ENCODE results near the gene DNAJC4.

DNA sequence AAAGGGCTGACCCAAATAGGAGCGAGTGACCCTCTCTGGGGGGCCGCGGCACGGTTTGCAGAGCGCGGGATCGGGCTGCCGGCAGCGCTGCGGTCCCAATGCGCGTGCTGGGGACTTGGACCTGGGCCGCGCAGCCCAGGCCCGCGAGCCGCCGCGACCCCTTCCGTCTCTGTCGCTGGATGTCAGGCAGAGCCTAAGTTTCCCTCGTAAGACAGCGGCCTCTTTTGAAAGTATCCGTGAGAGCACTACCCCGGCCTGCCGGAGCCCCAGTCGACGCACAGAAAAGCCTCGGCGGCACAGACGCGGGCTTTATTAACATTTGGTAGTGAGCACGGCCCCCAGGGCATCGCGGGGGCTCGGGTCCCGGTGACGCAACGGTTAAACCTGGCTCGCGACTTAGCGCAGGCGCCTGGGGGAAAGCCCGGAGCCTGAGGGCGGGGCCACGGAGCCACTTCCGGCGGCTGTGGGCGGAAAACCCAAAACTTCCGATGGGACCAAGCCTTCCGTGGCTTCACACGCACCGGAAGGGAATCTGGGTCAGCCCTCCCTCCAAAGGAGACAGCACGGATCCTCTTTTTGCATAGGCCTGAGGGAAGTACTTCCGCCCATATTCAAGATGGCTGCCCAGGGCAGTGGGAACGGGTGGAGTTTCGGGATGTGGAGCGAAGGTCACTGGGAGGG, 39.3 kb downstream of the DNAJC4 start:
- TF ChIP-seq, protein P1, sequence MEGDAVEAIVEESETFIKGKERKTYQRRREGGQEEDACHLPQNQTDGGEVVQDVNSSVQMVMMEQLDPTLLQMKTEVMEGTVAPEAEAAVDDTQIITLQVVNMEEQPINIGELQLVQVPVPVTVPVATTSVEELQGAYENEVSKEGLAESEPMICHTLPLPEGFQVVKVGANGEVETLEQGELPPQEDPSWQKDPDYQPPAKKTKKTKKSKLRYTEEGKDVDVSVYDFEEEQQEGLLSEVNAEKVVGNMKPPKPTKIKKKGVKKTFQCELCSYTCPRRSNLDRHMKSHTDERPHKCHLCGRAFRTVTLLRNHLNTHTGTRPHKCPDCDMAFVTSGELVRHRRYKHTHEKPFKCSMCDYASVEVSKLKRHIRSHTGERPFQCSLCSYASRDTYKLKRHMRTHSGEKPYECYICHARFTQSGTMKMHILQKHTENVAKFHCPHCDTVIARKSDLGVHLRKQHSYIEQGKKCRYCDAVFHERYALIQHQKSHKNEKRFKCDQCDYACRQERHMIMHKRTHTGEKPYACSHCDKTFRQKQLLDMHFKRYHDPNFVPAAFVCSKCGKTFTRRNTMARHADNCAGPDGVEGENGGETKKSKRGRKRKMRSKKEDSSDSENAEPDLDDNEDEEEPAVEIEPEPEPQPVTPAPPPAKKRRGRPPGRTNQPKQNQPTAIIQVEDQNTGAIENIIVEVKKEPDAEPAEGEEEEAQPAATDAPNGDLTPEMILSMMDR (IDR thresholded peaks at IDR 0.05; ENCODE audit: insufficient read depth, low read length, poor library complexity, severe bottlenecking) = no peak
- no peak for TF ChIP-seq EZH2phosphoT487 (conservative IDR thresholded peaks at IDR 0.05; ENCODE audit: low read length)

Measured in SU-DHL-6 (cell line).